NT2/D1 (cell line): ENCODE data around the gene CNP.
"Not testable (repeated sequence)": the region's sequence is repeated elsewhere in the genome, so short reads cannot be mapped to it uniquely, and the experiment has no call there.

Experiments used
- YY1 ChIP-seq: IDR thresholded peaks from 2 replicates; pipeline ENCODE4 v1.6.1; 2011; ENCODE audit not compliant: insufficient read length, insufficient read depth
- ZNF274 ChIP-seq: IDR thresholded peaks from 2 replicates; pipeline ENCODE4 v1.6.1; 2011; ENCODE audit warnings: mild to moderate bottlenecking, low read depth, low read length

DNA sequence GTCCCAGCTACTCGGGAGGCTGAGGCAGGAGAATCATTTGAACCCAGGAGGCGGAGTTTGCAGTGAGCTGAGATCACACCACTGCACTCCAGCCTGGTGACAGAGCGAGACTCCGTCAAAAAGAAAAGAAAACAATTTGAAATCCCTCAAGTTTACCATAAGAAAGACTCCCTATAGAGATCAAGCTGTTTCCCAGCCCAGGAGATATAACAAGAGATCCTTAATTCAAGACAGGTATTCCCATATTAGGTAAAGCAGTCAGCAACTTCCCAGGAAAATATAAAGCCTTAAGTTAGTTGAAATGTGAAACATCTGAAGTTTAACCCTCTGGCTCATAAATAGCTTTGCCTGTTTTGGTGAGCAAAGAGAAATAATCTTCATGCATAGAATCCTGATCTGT is 45.8 kb downstream of the CNP start:
- TF ChIP-seq YY1, ZNF274: not testable (repeated sequence)
